Hepatocyte (in vitro differentiated cells): ENCODE data around the gene DNAJA4. TPM values are rescaled to one million over a fixed set of nuclear protein-coding genes. Genes with fewer than 3 reads are reported as not detected.

Source experiments
- DNase-seq: peaks from one replicate; pipeline ENCODE4 v3.0.0-alpha.2; 2016; ENCODE audit warnings: low spot score
- H2AFZ ChIP-seq: fragments of 200-600 bp; sonication (generic); 2 replicates; pipeline ENCODE4 v1.6.0; 2016; ENCODE audit warnings: antibody characterized with exemption, mild to moderate bottlenecking
- H3K27ac ChIP-seq: fragments of 200-600 bp; sonication (generic); 2 replicates; pipeline ENCODE4 v1.5.1; 2016; ENCODE audit warnings: mild to moderate bottlenecking
- H3K27me3 ChIP-seq: fragments of 200-600 bp; sonication (generic); 2 replicates; pipeline ENCODE4 v1.6.1; 2016
- H3K36me3 ChIP-seq: fragments of 200-600 bp; sonication (generic); replicated peaks from 2 replicates; pipeline ENCODE4 v1.5.1; 2016; ENCODE audit warnings: low read depth; ENCODE audit not compliant: insufficient read depth
- H3K4me1 ChIP-seq: fragments of 200-600 bp; sonication (generic); 2 replicates; pipeline ENCODE4 v1.5.1; 2016; ENCODE audit warnings: mild to moderate bottlenecking, moderate library complexity; ENCODE audit not compliant: insufficient read depth
- H3K4me2 ChIP-seq: fragments of 200-600 bp; sonication (generic); 2 replicates; pipeline ENCODE4 v1.6.0; 2016
- H3K4me3 ChIP-seq: fragments of 200-600 bp; sonication (generic); 2 replicates; pipeline ENCODE4 v1.5.1; 2016; ENCODE audit warnings: mild to moderate bottlenecking
- H3K79me2 ChIP-seq: fragments of 200-600 bp; sonication (generic); 2 replicates; pipeline ENCODE4 v1.6.0; 2017; ENCODE audit warnings: mild to moderate bottlenecking
- H3K9me2 ChIP-seq: fragments of 200-600 bp; sonication (generic); replicated peaks from 2 replicates; pipeline ENCODE4 v1.6.0; 2017; ENCODE audit warnings: mild to moderate bottlenecking; ENCODE audit not compliant: insufficient read depth
- H3K9me3 ChIP-seq: fragments of 200-600 bp; sonication (generic); 2 replicates; pipeline ENCODE4 v1.5.1; 2016; ENCODE audit warnings: low read depth, mild to moderate bottlenecking
- H4K20me1 ChIP-seq: fragments of 200-600 bp; sonication (generic); 2 replicates; pipeline ENCODE4 v1.6.0; 2016; ENCODE audit warnings: mild to moderate bottlenecking; ENCODE audit not compliant: insufficient read depth, poor library complexity, severe bottlenecking
- EZH2 ChIP-seq: fragments of 200-600 bp; sonication (generic); IDR thresholded peaks from 2 replicates; pipeline ENCODE4 v1.6.1; 2016; ENCODE audit warnings: antibody characterized with exemption, mild to moderate bottlenecking, borderline replicate concordance
- EZH2phosphoT487 ChIP-seq: fragments of 200-600 bp; sonication (generic); IDR thresholded peaks from one replicate; pipeline ENCODE4 v1.6.1; 2018; ENCODE audit warnings: antibody characterized with exemption, mild to moderate bottlenecking, low read depth, moderate library complexity; ENCODE audit not compliant: unreplicated experiment, severe bottlenecking
- WGBS: methylation state at CpG from one replicate; pipeline ENCODE4 v1.1.6; 2016; ENCODE audit warnings: low lambda C conversion rate; ENCODE audit errors: missing lambda C conversion rate; 5-methylcytosine and 5-hydroxymethylcytosine counted together
- polyA plus RNA-seq: library from polyadenylated mRNA; unstranded; fragments of >200 nt; fragmentation: Nextera tagmentation; extraction: Ambion mirVana; gene quantifications from 2 replicates; pipeline ENCODE4 v1.2.1, GENCODE V29; 2016
- total RNA-seq: library from RNA; depleted of rRNA; stranded (reverse); fragments of >200 nt; gene quantifications from 2 replicates; pipeline ENCODE4 v1.2.3, GENCODE V29; 2014
- TF ChIP-seq, protein P1 (sequence below): fragments of 200-600 bp; sonication (generic); IDR thresholded peaks from 2 replicates; pipeline ENCODE4 v1.5.1; 2016; ENCODE audit warnings: antibody characterized with exemption, mild to moderate bottlenecking; ENCODE audit not compliant: poor library complexity

Gene DNAJA4
- total and polyA plus RNA-seq, 2 experiments from 2014 or later = 2.8 to 3.6 TPM

DNA sequence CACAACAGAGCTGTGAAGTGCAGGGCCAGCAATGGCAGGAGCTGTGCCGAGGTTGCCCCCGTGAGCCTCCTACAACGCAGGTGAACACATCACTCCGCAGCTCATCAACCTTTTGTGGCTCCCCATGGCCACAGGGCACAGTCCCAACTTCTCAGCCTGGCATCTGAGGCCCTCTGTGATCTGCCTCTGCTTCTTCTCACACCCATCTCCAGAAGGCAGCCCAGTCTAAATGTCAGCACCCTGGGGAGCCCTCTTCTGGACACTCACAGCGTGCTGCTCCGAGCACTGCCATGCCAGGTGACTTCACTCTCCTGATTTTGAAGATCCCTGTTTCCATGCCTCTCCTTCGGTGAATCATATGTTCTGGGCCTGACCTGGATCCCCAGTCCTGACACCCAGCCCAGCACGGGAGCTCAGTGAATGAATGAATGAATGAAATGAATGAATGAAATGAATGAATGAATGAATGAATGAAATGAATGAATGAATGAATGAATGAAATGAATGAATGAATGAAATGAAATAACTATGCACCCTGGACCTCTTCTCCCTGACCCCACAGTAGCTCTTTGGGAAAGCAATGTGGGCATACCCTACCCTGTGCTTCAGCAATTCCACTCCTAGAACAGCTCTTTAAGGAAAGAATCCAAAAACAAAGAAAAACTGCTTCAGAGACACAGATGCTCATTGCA lies 52.9 kb downstream of the DNAJA4 start:
- Histone ChIP-seq H3K27me3 (no peaks in the 10 kb centered on the region), H2AFZ (no peak overlapping the region), H3K4me3 (no peak overlapping the region), H3K9me2 (no peaks in the 10 kb centered on the region), H3K27ac (peak overlapping the region; percentile 98), H3K4me2 (peak overlapping the region; percentile 34), H3K4me1 (peaks cover 14% of the 10 kb centered on the region), H3K79me2 (no peaks in the 10 kb centered on the region), H3K36me3 (no peaks in the 10 kb centered on the region), H4K20me1 (no peaks in the 10 kb centered on the region), H3K9me3 (no peaks in the 10 kb centered on the region)
- WGBS = 84% methylated on average over 8 of the region's 8 CpGs
- TF ChIP-seq EZH2phosphoT487 (no peak), EZH2 (no peak)
- TF ChIP-seq, protein P1, sequence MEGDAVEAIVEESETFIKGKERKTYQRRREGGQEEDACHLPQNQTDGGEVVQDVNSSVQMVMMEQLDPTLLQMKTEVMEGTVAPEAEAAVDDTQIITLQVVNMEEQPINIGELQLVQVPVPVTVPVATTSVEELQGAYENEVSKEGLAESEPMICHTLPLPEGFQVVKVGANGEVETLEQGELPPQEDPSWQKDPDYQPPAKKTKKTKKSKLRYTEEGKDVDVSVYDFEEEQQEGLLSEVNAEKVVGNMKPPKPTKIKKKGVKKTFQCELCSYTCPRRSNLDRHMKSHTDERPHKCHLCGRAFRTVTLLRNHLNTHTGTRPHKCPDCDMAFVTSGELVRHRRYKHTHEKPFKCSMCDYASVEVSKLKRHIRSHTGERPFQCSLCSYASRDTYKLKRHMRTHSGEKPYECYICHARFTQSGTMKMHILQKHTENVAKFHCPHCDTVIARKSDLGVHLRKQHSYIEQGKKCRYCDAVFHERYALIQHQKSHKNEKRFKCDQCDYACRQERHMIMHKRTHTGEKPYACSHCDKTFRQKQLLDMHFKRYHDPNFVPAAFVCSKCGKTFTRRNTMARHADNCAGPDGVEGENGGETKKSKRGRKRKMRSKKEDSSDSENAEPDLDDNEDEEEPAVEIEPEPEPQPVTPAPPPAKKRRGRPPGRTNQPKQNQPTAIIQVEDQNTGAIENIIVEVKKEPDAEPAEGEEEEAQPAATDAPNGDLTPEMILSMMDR = no peak
- no peak for DNase-seq

DNA sequence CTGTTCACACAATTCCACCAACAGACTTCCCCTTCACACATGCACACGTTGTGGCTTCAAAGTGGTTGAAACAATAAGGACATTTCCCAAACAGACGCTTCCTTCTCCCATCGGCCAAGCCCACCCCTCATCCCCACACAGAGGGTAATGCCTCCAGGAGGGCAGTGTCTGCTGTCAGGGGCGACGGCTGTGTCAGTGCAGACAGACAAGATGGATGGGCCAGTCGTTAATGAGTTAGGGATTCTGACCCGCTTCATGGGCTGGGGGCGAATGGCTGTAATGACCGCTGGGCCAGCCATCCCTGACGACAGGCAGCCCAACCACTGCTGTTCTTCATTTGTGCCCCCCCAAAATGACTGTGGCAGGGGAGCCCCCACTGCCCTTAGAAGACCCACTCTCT lies 55.2 kb downstream of the DNAJA4 start:
- H2AFZ ChIP-seq = no peak overlapping the region
- no peak overlapping the region for H3K4me2 ChIP-seq
- WGBS = 85% methylated on average over 10 of the region's 10 CpGs
- TF ChIP-seq, protein P1 = no peak
- TF ChIP-seq EZH2phosphoT487 = no peak
- TF ChIP-seq EZH2 = no peak
- H3K27me3 ChIP-seq = no peaks in the 10 kb centered on the region
- H3K9me2 ChIP-seq = no peaks in the 10 kb centered on the region
- no peaks in the 10 kb centered on the region for H3K36me3 ChIP-seq
- no peak overlapping the region for H3K27ac ChIP-seq
- no peaks in the 10 kb centered on the region for H3K79me2 ChIP-seq
- H3K4me1 ChIP-seq = peaks cover 16% of the 10 kb centered on the region
- no peaks in the 10 kb centered on the region for H3K9me3 ChIP-seq
- no peak for DNase-seq
- no peak overlapping the region for H3K4me3 ChIP-seq
- no peaks in the 10 kb centered on the region for H4K20me1 ChIP-seq

- no peak overlapping the region for H3K4me2 ChIP-seq
- H3K9me2 ChIP-seq = no peaks in the 10 kb centered on the region
- H3K4me3 ChIP-seq = no peak overlapping the region
- peaks cover 22% of the 10 kb centered on the region for H3K4me1 ChIP-seq
- H3K27me3 ChIP-seq = no peaks in the 10 kb centered on the region
- no peak overlapping the region for H3K27ac ChIP-seq
- no peak overlapping the region for H2AFZ ChIP-seq
- no peaks in the 10 kb centered on the region for H4K20me1 ChIP-seq
- TF ChIP-seq, protein P1 = no peak
- TF ChIP-seq EZH2 (no peak), EZH2phosphoT487 (no peak)
- H3K79me2 ChIP-seq = no peaks in the 10 kb centered on the region
- no peak for DNase-seq
- WGBS = 94% methylated on average over 5 of the region's 5 CpGs
- no peaks in the 10 kb centered on the region for H3K36me3 ChIP-seq
- no peaks in the 10 kb centered on the region for H3K9me3 ChIP-seq
Measured at GRCh38 chr15:78320183-78320582, 55.8 kb downstream of the DNAJA4 start.
